GM12874 (cell line): ENCODE results near the gene CRYBA1.

Experiments used
- TF ChIP-seq, protein P1 (sequence below): IDR thresholded peaks from 2 replicates; pipeline ENCODE4 v1.5.1; 2011; ENCODE audit warnings: low read depth, mild to moderate bottlenecking, control low read depth, low read length, moderate library complexity; ENCODE audit not compliant: insufficient read depth

Gene CRYBA1

DNA sequence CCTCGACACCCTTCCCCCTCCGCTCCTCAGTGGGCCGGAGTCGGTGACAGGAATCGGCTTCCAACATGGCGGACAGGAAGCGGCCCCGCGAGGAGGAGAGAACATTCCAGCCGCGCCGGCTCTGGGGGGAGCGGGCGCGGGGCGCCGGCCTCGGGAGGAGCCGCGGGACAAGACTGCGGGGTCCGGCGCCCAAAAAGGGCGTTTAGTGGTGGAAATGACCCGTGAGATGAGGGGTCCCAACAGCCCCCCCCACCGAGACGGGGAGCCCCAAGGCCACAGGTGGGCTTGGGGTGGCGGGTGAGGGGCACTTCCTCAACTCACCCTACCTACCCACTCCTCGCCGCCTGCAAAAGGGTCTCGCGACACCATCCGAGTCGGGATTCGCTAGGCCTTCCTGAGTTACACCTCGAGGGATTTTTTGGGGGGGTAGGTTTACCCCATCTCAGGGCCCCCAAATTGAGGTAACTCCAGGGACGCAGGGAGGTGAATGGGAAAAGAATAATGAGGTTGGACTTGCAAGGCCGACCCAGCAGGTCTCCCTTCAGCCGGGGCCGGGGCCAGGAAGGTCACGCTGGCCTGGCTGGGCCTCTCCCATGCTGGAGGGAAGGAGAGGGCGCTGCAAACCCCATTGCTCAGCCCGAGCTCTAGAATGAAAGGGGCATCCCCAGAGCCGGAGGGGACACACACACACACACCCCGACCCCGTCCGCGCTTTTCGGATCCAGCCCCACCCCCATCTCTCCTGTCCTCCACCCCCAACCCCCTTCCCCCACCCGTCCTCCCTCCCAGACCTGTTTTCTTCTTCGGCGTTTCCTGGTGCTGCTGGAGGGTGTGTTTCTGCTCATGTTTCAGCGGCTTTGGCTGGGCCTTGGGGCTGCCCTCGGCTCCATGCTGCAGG is 46.6 kb downstream of the CRYBA1 start:
- TF ChIP-seq, protein P1, sequence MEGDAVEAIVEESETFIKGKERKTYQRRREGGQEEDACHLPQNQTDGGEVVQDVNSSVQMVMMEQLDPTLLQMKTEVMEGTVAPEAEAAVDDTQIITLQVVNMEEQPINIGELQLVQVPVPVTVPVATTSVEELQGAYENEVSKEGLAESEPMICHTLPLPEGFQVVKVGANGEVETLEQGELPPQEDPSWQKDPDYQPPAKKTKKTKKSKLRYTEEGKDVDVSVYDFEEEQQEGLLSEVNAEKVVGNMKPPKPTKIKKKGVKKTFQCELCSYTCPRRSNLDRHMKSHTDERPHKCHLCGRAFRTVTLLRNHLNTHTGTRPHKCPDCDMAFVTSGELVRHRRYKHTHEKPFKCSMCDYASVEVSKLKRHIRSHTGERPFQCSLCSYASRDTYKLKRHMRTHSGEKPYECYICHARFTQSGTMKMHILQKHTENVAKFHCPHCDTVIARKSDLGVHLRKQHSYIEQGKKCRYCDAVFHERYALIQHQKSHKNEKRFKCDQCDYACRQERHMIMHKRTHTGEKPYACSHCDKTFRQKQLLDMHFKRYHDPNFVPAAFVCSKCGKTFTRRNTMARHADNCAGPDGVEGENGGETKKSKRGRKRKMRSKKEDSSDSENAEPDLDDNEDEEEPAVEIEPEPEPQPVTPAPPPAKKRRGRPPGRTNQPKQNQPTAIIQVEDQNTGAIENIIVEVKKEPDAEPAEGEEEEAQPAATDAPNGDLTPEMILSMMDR = 0 out of 2 replicates have a peak, but pooled peaks have one; percentile 10

GRCh38 chr17:29293890-29294579 is 47.4 kb downstream of the CRYBA1 start, which contains the start of gene NUFIP2:
TSS of gene NUFIP2 (minus strand) at chr17:29294148. CDS start at chr17:29294059, 89 bp downstream.
- TF ChIP-seq, protein P1 = no peak

DNA sequence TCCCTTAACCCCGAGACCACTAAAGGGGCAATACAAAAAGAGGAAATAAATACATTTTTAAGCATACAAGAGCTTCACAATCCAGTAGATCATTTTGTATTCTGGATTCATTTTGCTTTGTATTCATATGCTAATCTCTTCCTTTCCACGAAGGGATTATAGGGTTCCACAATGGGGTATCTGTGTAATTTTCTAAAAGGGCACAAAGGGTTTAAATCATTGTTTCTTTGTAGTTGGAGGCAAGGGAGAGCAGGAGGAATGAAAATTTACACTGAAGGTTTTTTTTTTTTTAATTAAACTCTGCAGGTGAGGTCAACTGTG is 47.9 kb downstream of the CRYBA1 start:
- TF ChIP-seq, protein P1 = no peak

- TF ChIP-seq, protein P1 = no peak
Measured at GRCh38 chr17:29295420-29295819, 48.8 kb downstream of the CRYBA1 start.

- TF ChIP-seq, protein P1 = no peak
Measured at GRCh38 chr17:29299031-29299430, 52.4 kb downstream of the CRYBA1 start.

GRCh38 chr17:29303386-29303785 is 56.7 kb downstream of the CRYBA1 start:
- TF ChIP-seq, protein P1 = no peak
